Gastrocnemius medialis (tissue), 4 donors: Measurements from ENCODE around the gene HTR1A. TPM values are rescaled to one million over a fixed set of nuclear protein-coding genes. Genes with fewer than 3 reads are reported as not detected.

Experiments used
- ATAC-seq, 2 donors: fragments of 150-250 bp; one replicate each; pipeline ENCODE4 v1.9.1; 2016
- DNase-seq, 2 donors: peaks; one replicate each; pipeline ENCODE4 v3.0.0-alpha.2; 2019
- H3K27ac ChIP-seq, 4 donors: fragments of 200-600 bp; sonication (generic); 1 replicate in 1 of 4; 2 replicates in 3 of 4; pipeline ENCODE4 v1.5.1; 2016 to 2018; ENCODE audit warnings: mild to moderate bottlenecking in 2 of 4, moderate library complexity in 1 of 4
- H3K27me3 ChIP-seq, 3 donors: fragments of 200-600 bp; sonication (generic) in 2 of 3; 1 replicate in 1 of 3; 2 replicates in 2 of 3; pipeline versions ENCODE4 v1.5.1 to v1.6.0; 2016 to 2019; ENCODE audit warnings: mild to moderate bottlenecking in 1 of 3, moderate library complexity in 1 of 3
- H3K36me3 ChIP-seq, 2 donors: fragments of 200-600 bp; sonication (generic) in 1 of 2; one replicate each; pipeline ENCODE4 v1.5.1; 2017 to 2018
- H3K4me1 ChIP-seq, 2 donors: fragments of 200-600 bp; sonication (generic) in 1 of 2; one replicate each; pipeline ENCODE4 v1.5.1; 2016 to 2017; ENCODE audit warnings: mild to moderate bottlenecking in 2 of 2
- H3K4me3 ChIP-seq, 4 donors: fragments of 200-600 bp; sonication (generic) in 3 of 4; 1 replicate in 1 of 4; 2 replicates in 3 of 4; pipeline ENCODE4 v1.5.1; 2016 to 2019; ENCODE audit warnings: mild to moderate bottlenecking in 2 of 4
- H3K9me3 ChIP-seq, 3 donors: fragments of 200-600 bp; sonication (generic) in 2 of 3; 1 replicate in 1 of 3; 2 replicates in 2 of 3; pipeline ENCODE4 v1.5.1; 2016 to 2019
- CTCF ChIP-seq, 5 experiments: fragments of 450-650 bp in 3 of 5; fragments of 200-600 bp in 2 of 5; sonication (generic) in 2 of 5; IDR thresholded peaks in 4 of 5; conservative IDR thresholded peaks in 1 of 5; 1 replicate in 4 of 5; 2 replicates in 1 of 5; pipeline ENCODE4 v1.5.1; 2016 to 2019; ENCODE audit warnings: antibody characterized with exemption in 5 of 5, mild to moderate bottlenecking in 3 of 5, moderate library complexity in 3 of 5
- POLR2A ChIP-seq, 2 donors: fragments of 450-650 bp; IDR thresholded peaks; one replicate each; pipeline ENCODE4 v1.6.1; 2017; ENCODE audit warnings: antibody characterized with exemption in 2 of 2, mild to moderate bottlenecking in 2 of 2, moderate library complexity in 2 of 2
- in situ Hi-C, 4 donors: fragments of 200-750 bp; cut with MboI; loops; one replicate each; pipeline versions ENCODE4 v1.15.0 to v1.8.0; 2017; ENCODE audit warnings: low sequenced_read_pairs in 4 of 4
- intact Hi-C: fragments of 100-400 bp; cut with DNase I; formaldehyde crosslinking; loops from one replicate; pipeline ENCODE4 v1.15.1; 2023; ENCODE audit warnings: low total_unique reads
- total RNA-seq, 4 donors: library from RNA; depleted of rRNA; stranded (reverse); fragments of >200 nt; gene quantifications; one replicate each; pipeline versions ENCODE4 v1.1.0 to v1.2.3, GENCODE V29; 2016

HTR1A gene
- total RNA-seq = not detected

DNA sequence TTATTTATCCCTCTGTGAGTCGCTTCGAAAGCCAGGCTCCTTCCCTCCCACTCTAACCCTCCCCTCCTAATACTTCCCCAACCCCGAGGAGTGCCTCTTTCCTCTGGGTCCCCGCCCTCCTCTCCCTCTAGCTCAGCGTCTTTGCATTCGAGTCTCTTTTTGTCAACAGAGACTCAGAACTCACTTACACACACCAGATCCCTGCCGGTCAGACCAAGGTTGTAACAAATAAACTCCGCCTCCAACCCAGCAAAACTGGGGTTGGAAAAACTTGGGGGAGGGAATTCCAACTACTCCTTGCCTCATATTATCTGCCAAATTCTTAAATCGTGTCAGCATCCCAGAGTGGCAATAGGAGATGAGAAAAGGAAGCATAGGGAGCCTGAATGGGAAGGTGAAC, at the start of gene HTR1A:
HTR1A (minus strand) TSS at position 167 of the 400 bp plus-strand sequence. CDS start 726 bp downstream, outside the sequence.
- intact Hi-C loops (loop anchor here (10.0 kb wide), 1 partner anchor 557 kb away; no protein-coding TSS in a partner anchor), in situ Hi-C loops (no loop called here)
- Histone ChIP-seq H3K9me3 (no peaks in the 10 kb centered on the region), H3K4me3 (no peak within 1 kb of the TSS), H3K27ac (no peak within 1 kb of the TSS), H3K27me3 (peaks cover 31 to 38% (median 32%) of the 10 kb centered on the region in 3 donors), H3K36me3 (no peaks in the 10 kb centered on the region), H3K4me1 (no peaks in the 10 kb centered on the region)
- TF ChIP-seq CTCF (IDR thresholded peaks at IDR 0.05 in 4 of 5, conservative IDR thresholded peaks at IDR 0.05 in 1 of 5) (no peak), POLR2A (IDR thresholded peaks at IDR 0.05) (no peak)
- ATAC-seq (no peak), DNase-seq (no peak)

DNA sequence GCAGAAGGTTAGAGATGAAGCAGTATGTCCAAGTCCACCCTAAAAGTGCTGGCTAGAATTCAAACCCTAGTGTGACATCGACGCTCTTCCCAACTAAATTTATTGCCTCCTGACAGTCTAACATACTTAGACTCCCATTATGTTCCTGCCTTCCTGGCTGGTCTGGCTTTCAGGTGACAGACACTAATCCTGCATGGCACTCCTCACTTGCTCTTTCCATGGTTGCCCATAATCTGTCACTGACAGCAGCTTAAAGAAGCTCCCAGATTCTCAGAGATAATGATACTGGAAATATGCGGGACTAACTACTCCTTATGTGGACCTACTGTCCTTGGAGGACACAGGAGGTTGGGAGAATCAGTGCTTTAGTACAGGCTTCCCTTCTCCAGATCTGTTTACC, 41.7 kb upstream of the HTR1A start:
- no peak for ATAC-seq
- no peaks in the 10 kb centered on the region for H3K36me3 ChIP-seq

GRCh38 chr5:64000096-64000495, 37.9 kb upstream of the HTR1A start:
- DNase-seq = peak; percentile 22 to 46
- Histone ChIP-seq H3K27me3 (no peaks in the 10 kb centered on the region), H3K4me3 (no peak overlapping the region), H3K4me1 (peaks cover 7 to 8% of the 10 kb centered on the region in 2 donors), H3K36me3 (no peaks in the 10 kb centered on the region), H3K27ac (peak overlapping the region; percentile 36 to 53 (median 50)), H3K9me3 (no peaks in the 10 kb centered on the region)
- ATAC-seq = peak; percentile 99 to 100
- intact Hi-C loops = no loop called here
- in situ Hi-C loops = no loop called here
- TF ChIP-seq POLR2A (IDR thresholded peaks at IDR 0.05) (no peak), CTCF (IDR thresholded peaks at IDR 0.05 in 4 of 5, conservative IDR thresholded peaks at IDR 0.05 in 1 of 5) (no peak)

More for the DNA sequence above, 41.7 kb upstream of the HTR1A start:
- in situ Hi-C loops (no loop called here), intact Hi-C loops (no loop called here)
- no peak overlapping the region for H3K27ac ChIP-seq
- H3K9me3 ChIP-seq = no peaks in the 10 kb centered on the region
- no peak for TF ChIP-seq POLR2A (IDR thresholded peaks at IDR 0.05)
- no peak for TF ChIP-seq CTCF (IDR thresholded peaks at IDR 0.05 in 4 of 5, conservative IDR thresholded peaks at IDR 0.05 in 1 of 5)
- H3K4me1 ChIP-seq = peaks cover 7 to 8% of the 10 kb centered on the region in 2 donors
- no peaks in the 10 kb centered on the region for H3K27me3 ChIP-seq
- no peak overlapping the region for H3K4me3 ChIP-seq
- no peak for DNase-seq

GRCh38 chr5:63987053-63987452, 24.8 kb upstream of the HTR1A start:
- Histone ChIP-seq H3K4me1 (no peaks in the 10 kb centered on the region), H3K27ac (no peak overlapping the region), H3K4me3 (no peak overlapping the region), H3K27me3 (no peaks in the 10 kb centered on the region), H3K36me3 (no peaks in the 10 kb centered on the region), H3K9me3 (no peaks in the 10 kb centered on the region)
- DNase-seq = no peak
- intact Hi-C loops = no loop called here
- ATAC-seq = no peak
- in situ Hi-C loops = no loop called here
- TF ChIP-seq POLR2A (IDR thresholded peaks at IDR 0.05) (no peak), CTCF (IDR thresholded peaks at IDR 0.05 in 4 of 5, conservative IDR thresholded peaks at IDR 0.05 in 1 of 5) (no peak)

GRCh38 chr5:63981864-63982263, 19.6 kb upstream of the HTR1A start:
- Histone ChIP-seq H3K9me3 (no peaks in the 10 kb centered on the region), H3K4me3 (no peak overlapping the region), H3K27me3 (no peaks in the 10 kb centered on the region), H3K36me3 (no peaks in the 10 kb centered on the region), H3K4me1 (no peaks in the 10 kb centered on the region), H3K27ac (no peak overlapping the region)
- in situ Hi-C loops (no loop called here), intact Hi-C loops (no loop called here)
- DNase-seq (no peak), ATAC-seq (no peak)
- no peak for TF ChIP-seq CTCF (IDR thresholded peaks at IDR 0.05 in 4 of 5, conservative IDR thresholded peaks at IDR 0.05 in 1 of 5)
- TF ChIP-seq POLR2A (IDR thresholded peaks at IDR 0.05) = no peak
